DND-41 (cell line): ENCODE results near the gene USP13.

Experiments used
- ATAC-seq: fragments of 200-7000 bp; cut with Tn5 transposase; 3 replicates; pipeline ENCODE4 v1.9.1; 2021; ENCODE audit warnings: low read depth; ENCODE audit not compliant: insufficient read depth
- DNase-seq: peaks from one replicate; pipeline ENCODE4 v3.0.0-alpha.2; 2020
- H2AFZ ChIP-seq: 2 replicates; pipeline ENCODE4 v1.6.0; 2012; ENCODE audit warnings: low read depth, low read length
- H3K27ac ChIP-seq: 2 replicates; pipeline ENCODE4 v1.5.1; 2012; ENCODE audit warnings: low read length, inconsistent platforms
- H3K27me3 ChIP-seq: fragments of 200-600 bp; sonication (generic); 2 replicates; pipeline ENCODE4 v1.6.0; 2012; ENCODE audit warnings: low read length, mild to moderate bottlenecking, inconsistent platforms; ENCODE audit not compliant: insufficient read depth, poor library complexity
- H3K36me3 ChIP-seq: 2 replicates; pipeline ENCODE4 v1.5.1; 2012; ENCODE audit warnings: low read length, inconsistent platforms; ENCODE audit not compliant: insufficient read depth
- H3K4me1 ChIP-seq: 2 replicates; pipeline ENCODE4 v1.5.1; 2012; ENCODE audit warnings: mild to moderate bottlenecking, low read length; ENCODE audit not compliant: insufficient read depth
- H3K4me2 ChIP-seq: 2 replicates; pipeline ENCODE4 v1.6.0; 2012; ENCODE audit warnings: mild to moderate bottlenecking, moderate library complexity, low read length, inconsistent platforms; ENCODE audit not compliant: insufficient read depth
- H3K4me3 ChIP-seq, 2 experiments: fragments of 200-600 bp in 1 of 2; shearing (Covaris generic) in 1 of 2; 2 replicates each; pipeline ENCODE4 v1.5.1; 2012 to 2016; ENCODE audit warnings: inconsistent platforms in 2 of 2, low read length in 2 of 2, mild to moderate bottlenecking in 2 of 2, low read depth in 1 of 2, moderate library complexity in 1 of 2
- H3K79me2 ChIP-seq: 2 replicates; pipeline ENCODE4 v1.6.0; 2012; ENCODE audit warnings: low read length, inconsistent platforms; ENCODE audit not compliant: insufficient read depth
- H3K9ac ChIP-seq: 2 replicates; pipeline ENCODE4 v1.6.0; 2012; ENCODE audit warnings: low read depth, mild to moderate bottlenecking, inconsistent platforms, low read length, moderate library complexity
- H3K9me3 ChIP-seq: 2 replicates; pipeline ENCODE4 v1.5.1; 2012; ENCODE audit warnings: low read length, moderate library complexity, mild to moderate bottlenecking, inconsistent platforms; ENCODE audit not compliant: insufficient read depth, severe bottlenecking
- H4K20me1 ChIP-seq: 2 replicates; pipeline ENCODE4 v1.6.0; 2012; ENCODE audit warnings: low read length; ENCODE audit not compliant: insufficient read depth
- EZH2 ChIP-seq: IDR thresholded peaks from 3 replicates; pipeline ENCODE4 v1.6.1; 2012; ENCODE audit warnings: borderline replicate concordance, low read depth, mild to moderate bottlenecking, moderate library complexity, low read length, inconsistent platforms; ENCODE audit not compliant: severe bottlenecking
- TF ChIP-seq, protein P1 (sequence below): IDR thresholded peaks from 2 replicates; pipeline ENCODE4 v1.5.1; 2012; ENCODE audit warnings: borderline replicate concordance, low read length, moderate library complexity, mild to moderate bottlenecking; ENCODE audit not compliant: poor library complexity, severe bottlenecking; ENCODE audit errors: extremely low read depth

Gene USP13

GRCh38 chr3:179624451-179624850 lies 28.4 kb upstream of the USP13 start:
- H2AFZ ChIP-seq: no peak overlapping the region
- ATAC-seq (no peak), DNase-seq (no peak)
- no peak overlapping the region for H3K27ac ChIP-seq
- no peaks in the 10 kb centered on the region for H3K4me1 ChIP-seq
- no peak overlapping the region for H3K4me3 ChIP-seq
- no peak overlapping the region for H3K9ac ChIP-seq
- no peaks in the 10 kb centered on the region for H3K9me3 ChIP-seq
- peaks cover 41% of the 10 kb centered on the region for H3K36me3 ChIP-seq
- TF ChIP-seq, protein P1, sequence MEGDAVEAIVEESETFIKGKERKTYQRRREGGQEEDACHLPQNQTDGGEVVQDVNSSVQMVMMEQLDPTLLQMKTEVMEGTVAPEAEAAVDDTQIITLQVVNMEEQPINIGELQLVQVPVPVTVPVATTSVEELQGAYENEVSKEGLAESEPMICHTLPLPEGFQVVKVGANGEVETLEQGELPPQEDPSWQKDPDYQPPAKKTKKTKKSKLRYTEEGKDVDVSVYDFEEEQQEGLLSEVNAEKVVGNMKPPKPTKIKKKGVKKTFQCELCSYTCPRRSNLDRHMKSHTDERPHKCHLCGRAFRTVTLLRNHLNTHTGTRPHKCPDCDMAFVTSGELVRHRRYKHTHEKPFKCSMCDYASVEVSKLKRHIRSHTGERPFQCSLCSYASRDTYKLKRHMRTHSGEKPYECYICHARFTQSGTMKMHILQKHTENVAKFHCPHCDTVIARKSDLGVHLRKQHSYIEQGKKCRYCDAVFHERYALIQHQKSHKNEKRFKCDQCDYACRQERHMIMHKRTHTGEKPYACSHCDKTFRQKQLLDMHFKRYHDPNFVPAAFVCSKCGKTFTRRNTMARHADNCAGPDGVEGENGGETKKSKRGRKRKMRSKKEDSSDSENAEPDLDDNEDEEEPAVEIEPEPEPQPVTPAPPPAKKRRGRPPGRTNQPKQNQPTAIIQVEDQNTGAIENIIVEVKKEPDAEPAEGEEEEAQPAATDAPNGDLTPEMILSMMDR: no peak
- no peak for TF ChIP-seq EZH2
- no peak overlapping the region for H3K4me2 ChIP-seq
- no peaks in the 10 kb centered on the region for H3K27me3 ChIP-seq
- H3K79me2 ChIP-seq: no peaks in the 10 kb centered on the region
- no peaks in the 10 kb centered on the region for H4K20me1 ChIP-seq

DNA sequence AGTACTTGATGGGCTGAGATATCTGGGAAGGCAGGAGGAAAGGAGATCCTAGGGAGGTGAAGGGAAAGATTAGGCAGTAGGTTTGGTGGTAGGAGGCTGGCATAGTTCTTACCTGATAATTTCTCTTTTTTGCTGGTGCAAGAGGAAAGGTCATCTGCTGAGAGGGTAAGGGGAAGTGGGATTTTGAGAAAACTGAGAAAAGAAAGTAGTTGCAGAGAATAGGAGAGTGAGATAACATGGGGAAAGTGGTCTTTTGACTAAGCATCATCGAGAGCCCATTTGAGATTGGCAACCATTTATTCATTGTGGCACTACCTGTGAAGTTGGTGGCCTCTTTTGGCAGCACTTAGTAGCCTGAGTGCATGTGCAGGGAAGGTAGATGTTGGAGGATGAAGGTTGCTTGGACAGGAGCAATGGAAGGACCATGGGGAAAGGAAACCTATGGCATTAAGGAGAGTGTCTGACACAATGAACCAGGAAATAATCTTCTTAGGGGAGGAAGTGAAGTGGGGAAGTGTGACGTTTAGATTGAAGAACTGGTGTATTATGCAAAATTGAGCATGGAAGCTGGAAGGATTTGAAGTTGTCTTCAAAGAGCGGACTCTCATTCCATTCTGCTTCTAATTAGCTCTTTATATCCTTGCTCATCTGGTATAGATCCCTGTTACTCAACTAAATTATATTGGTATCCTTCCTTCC lies 21.9 kb upstream of the USP13 start:
- H4K20me1 ChIP-seq: no peaks in the 10 kb centered on the region
- TF ChIP-seq, protein P1: no peak
- no peak for TF ChIP-seq EZH2
- no peak for ATAC-seq
- H3K79me2 ChIP-seq: no peaks in the 10 kb centered on the region
- no peak overlapping the region for H2AFZ ChIP-seq
- no peaks in the 10 kb centered on the region for H3K4me1 ChIP-seq
- no peak overlapping the region for H3K4me3 ChIP-seq
- H3K4me2 ChIP-seq: no peak overlapping the region
- no peaks in the 10 kb centered on the region for H3K27me3 ChIP-seq
- peaks cover 1% of the 10 kb centered on the region; the same call in 1 of the 2 replicates for H3K36me3 ChIP-seq
- no peak overlapping the region for H3K9ac ChIP-seq
- no peak overlapping the region for H3K27ac ChIP-seq
- no peaks in the 10 kb centered on the region for H3K9me3 ChIP-seq
- no peak for DNase-seq

DNA sequence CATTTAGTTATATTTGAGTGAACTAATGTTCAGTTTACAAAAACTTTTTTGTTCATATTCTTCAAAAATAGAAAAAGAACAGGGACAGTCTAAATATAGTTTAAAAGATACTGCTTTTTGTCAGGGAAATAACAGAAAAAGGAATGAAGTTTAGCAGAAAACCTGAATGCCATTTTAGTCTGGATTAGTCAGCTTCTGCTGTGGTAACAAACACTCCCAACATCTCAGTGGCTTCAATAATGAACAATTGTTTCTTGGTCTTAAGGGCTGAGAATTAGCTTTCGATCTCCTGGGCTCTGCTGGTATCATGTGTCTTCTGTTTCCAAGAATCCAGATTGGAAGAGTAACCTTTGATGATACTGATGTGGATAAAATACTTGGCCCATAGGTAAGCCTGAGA lies 12.4 kb upstream of the USP13 start:
- H3K4me3 ChIP-seq: no peak overlapping the region
- H4K20me1 ChIP-seq: no peaks in the 10 kb centered on the region

More for the DNA sequence above, 12.4 kb upstream of the USP13 start:
- TF ChIP-seq EZH2: no peak
- TF ChIP-seq, protein P1: no peak
- Histone ChIP-seq H3K9me3 (no peaks in the 10 kb centered on the region), H3K27me3 (no peaks in the 10 kb centered on the region), H3K79me2 (no peaks in the 10 kb centered on the region), H3K4me2 (no peak overlapping the region), H3K36me3 (no peaks in the 10 kb centered on the region), H3K4me1 (no peaks in the 10 kb centered on the region), H2AFZ (no peak overlapping the region), H3K9ac (no peak overlapping the region), H3K27ac (no peak overlapping the region)
- no peak for DNase-seq
- ATAC-seq: no peak
